HG03439 (cell line): Measurements from ENCODE around the gene FNDC4.

Source experiments
- ATAC-seq: cut with Tn5 transposase; IDR thresholded peaks from one replicate; pipeline ENCODE4 v1.9.1; 2021; ENCODE audit warnings: mild to moderate bottlenecking, moderate library complexity; ENCODE audit not compliant: unreplicated experiment

Gene FNDC4

GRCh38 chr2:27494284-27494943 is 586 bp downstream of the FNDC4 start:
- no peak for ATAC-seq

- ATAC-seq, result no peak
Measured at GRCh38 chr2:27493948-27494283, 1.1 kb downstream of the FNDC4 start.

- ATAC-seq, result no peak
Measured at GRCh38 chr2:27492557-27492956, 2.4 kb downstream of the FNDC4 start.

GRCh38 chr2:27489498-27490397 is 5.3 kb downstream of the FNDC4 start, which contains the start of gene IFT172:
Gene IFT172, minus strand, starts transcription at chr2:27489743. Its CDS starts 90 bp downstream, at chr2:27489653.
- ATAC-seq, result peak; percentile 93

- ATAC-seq, result peak; percentile 7
Measured at GRCh38 chr2:27489118-27489497, 5.9 kb downstream of the FNDC4 start.

- ATAC-seq, result no peak
Measured at GRCh38 chr2:27485496-27485895, 9.5 kb downstream of the FNDC4 start.

- ATAC-seq, result no peak
Measured at GRCh38 chr2:27471961-27472360, 23.0 kb downstream of the FNDC4 start.

GRCh38 chr2:27464443-27464842 is 30.6 kb downstream of the FNDC4 start:
- ATAC-seq, result no peak

- no peak for ATAC-seq
Measured at GRCh38 chr2:27461118-27461517, 33.9 kb downstream of the FNDC4 start.

GRCh38 chr2:27453968-27454367 is 41.0 kb downstream of the FNDC4 start:
- ATAC-seq, result no peak

GRCh38 chr2:27451095-27451494 is 43.9 kb downstream of the FNDC4 start:
- ATAC-seq, result no peak

- no peak for ATAC-seq
Measured at GRCh38 chr2:27448381-27448780, 46.6 kb downstream of the FNDC4 start.

GRCh38 chr2:27446057-27446456 is 48.9 kb downstream of the FNDC4 start:
- no peak for ATAC-seq

- no peak for ATAC-seq
Measured at GRCh38 chr2:27445615-27446014, 49.4 kb downstream of the FNDC4 start.

GRCh38 chr2:27445155-27445554 is 49.8 kb downstream of the FNDC4 start:
- ATAC-seq, result no peak

GRCh38 chr2:27442920-27443282 is 52.1 kb downstream of the FNDC4 start:
- no peak for ATAC-seq

GRCh38 chr2:27441958-27442919 is 52.8 kb downstream of the FNDC4 start, which contains the start of gene KRTCAP3:
Gene KRTCAP3, plus strand, starts transcription at chr2:27442381. Its CDS starts 32 bp downstream, at chr2:27442413.
- no peak for ATAC-seq
